Measurements from ENCODE around the gene INHBC.
A peak's percentile ranks its signal among the peaks of the same experiment; 100 is the strongest.
"Not testable (repeated sequence)": the region's sequence is repeated elsewhere in the genome, so short reads cannot be mapped to it uniquely, and the experiment has no call there.

INHBC gene

DNA sequence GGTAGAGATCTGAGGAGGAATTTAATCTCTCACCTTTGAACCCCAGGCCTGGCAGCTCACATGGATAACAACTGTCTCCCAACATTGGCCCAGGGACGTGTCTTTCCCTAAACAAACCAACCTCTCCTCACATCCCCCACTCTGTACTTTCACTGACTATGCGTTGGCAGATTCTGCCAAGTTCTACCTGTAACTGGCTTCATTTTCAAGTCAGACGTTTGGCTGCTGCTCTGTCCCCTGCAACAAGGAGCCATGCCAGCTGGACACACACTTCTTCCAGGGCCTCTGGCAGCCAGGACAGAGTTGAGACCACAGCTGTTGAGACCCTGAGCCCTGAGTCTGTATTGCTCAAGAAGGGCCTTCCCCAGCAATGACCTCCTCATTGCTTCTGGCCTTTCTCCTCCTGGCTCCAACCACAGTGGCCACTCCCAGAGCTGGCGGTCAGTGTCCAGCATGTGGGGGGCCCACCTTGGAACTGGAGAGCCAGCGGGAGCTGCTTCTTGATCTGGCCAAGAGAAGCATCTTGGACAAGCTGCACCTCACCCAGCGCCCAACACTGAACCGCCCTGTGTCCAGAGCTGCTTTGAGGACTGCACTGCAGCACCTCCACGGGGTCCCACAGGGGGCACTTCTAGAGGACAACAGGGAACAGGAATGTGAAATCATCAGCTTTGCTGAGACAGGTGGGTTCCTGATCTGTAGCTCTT, at the start of gene INHBC:
Gene INHBC (plus strand): TSS at position 268 of the 707 bp plus-strand sequence. CDS start 103 bp downstream, at position 371.
- DNase-seq: no peak

DNA sequence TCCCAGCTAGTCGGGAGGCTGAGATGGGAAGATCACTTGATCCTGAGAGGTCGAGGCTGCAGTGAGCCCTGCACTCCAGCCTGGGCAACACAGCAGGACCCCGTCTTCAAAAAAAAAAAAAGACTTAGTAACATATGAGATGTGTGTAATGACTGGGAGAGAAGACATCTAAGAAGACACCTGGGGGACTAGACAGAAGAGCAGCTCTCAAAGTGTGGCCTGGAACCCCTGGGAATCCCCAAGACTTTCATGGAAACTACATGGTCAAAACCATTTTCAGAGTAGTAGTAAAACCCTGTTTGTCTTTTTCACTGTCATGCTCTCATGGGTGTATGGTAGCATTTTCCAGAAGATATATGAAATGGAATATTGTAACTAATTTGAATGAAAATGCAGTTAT, 49.0 kb upstream of the INHBC start:
- no peak for DNase-seq

DNA sequence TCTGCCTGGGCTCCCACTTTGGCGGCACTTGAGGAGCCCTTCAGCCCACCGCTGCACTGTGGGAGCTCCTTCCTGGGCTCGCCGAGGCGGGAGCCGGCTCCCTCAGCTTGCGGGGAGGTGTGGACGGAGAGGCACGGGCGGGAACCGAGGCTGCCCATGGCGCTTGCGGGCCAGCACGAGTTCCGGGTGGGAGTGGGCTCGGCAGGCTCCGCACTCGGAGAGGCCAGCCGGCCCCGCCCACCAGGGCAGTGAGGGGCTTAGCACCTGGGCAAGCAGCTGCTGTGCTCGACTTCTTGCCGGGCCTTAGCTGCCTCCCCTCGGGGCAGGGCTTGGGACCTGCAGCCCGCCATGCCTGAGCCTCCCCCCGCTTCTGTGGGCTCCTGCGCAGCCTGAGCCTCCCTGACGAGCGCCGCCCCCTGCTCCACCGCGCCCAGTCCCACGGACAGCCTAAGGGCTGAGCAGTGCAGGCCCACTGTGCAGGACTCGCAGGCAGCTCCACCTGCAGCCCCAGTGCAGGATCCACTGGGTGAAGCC, 48.3 kb upstream of the INHBC start:
- DNase-seq: no peak

GRCh38 chr12:57388425-57388824, 46.2 kb upstream of the INHBC start:
- no peak for DNase-seq

DNA sequence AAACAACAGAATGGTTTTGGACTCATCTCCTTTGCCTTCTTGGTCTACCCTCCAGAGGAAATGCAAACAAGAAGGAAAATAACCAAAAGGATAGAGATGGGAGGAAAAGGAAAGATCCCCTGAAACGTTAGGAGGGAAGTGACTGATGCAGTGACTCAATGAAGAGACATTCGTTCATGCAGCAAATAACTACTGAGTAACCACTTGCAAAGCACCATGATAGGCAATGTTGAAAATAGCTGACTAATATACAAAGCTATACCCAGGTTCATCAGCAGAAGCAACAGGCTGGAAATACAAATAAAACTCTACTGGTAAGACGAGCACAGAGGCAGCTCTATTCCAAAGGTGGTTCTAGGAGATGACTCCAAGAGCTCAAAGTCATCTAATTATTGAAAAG, 45.6 kb upstream of the INHBC start:
- DNase-seq: no peak

DNA sequence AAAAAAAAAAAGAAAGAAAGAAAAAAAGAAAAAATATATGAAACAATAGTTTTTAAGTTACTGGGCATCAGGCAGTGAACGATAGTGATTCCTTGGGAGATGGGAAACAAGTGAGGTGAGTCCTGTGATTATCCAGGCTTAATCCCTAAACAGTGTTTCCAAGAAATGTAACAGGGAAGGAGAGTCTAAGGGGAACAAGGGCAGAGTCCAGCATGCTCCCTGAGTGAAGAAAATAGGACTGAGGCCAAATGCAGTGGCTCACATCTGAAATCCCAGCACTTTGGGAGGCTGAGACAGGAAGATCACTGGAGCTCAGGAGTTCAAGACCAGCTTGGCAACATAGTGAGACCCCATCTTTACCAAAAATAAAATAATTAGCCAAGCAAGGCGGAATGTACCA, 44.4 kb upstream of the INHBC start:
- no peak for DNase-seq

DNA sequence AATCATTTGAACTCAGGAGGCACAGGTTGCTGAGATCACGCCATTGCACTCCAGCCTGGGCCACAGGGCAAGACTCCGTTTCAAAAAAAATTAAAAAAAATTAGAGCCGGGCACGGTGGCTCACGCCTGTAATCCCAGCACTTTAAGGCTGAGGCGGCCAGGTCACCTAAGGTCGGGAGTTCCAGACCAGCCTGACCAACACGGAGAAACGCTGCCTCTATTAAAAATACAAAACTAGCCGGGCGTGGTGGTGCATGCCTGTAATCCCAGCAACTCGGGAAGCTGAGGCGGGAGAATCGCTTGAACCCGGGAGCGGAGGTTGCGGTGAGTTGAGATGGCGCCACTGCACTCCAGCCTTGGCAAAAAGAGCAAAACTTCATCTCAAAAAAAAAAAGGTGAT, 39.5 kb upstream of the INHBC start:
- no peak for DNase-seq

- DNase-seq: no peak
Measured at GRCh38 chr12:57397441-57397840, 37.1 kb upstream of the INHBC start.

DNA sequence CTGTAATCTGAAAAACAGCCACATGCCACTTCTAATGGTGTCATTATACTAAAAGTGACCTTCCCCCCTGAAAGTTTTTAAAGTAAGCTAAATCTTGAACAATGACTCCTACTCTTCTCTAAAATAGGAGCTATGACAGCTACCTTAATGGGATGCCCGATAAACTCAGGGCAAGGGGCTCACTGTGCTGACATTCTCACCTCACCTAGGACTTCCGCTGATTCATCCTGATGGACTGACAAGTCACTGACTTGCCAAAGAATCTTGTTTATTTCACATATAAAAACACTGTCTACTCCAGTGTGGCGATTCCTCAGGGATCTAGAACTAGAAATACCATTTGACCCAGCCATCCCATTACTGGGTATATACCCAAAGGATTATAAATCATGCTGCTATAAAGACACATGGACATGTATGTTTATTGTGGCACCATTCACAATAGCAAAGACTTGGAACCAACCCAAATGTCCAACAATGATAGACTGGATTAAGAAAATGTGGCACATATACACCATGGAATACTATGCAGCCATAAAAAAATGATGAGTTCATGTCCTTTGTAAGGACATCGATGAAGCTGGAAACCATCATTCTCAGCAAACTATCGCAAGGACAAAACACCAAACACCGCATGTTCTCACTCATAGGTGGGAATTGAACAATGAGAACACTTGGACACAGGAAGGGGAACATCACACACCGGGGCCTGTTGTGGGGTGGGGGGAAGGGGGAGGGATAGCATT, 34.7 kb upstream of the INHBC start:
- not testable (repeated sequence) for DNase-seq

DNA sequence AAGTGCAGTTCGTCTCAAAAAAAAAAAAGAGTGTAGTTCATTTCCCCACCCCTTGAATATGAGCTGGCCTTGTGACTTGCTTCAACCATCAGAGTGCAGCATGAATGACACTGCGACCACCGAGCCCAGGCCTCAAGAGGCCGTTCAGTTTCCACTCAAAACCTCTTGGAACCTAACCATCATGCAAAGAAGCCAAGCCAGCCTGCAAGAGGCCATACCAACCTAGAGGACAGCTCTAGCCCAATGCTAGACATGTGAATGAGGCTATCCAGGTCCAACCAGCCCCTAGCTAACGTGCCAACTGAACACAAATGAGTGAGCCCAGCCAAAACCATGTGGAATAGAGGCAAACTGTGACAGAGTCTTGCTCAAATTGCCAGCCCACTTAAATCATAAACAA, 33.4 kb upstream of the INHBC start:
- DNase-seq: peak in 1 of 51 donors; percentile 10

DNA sequence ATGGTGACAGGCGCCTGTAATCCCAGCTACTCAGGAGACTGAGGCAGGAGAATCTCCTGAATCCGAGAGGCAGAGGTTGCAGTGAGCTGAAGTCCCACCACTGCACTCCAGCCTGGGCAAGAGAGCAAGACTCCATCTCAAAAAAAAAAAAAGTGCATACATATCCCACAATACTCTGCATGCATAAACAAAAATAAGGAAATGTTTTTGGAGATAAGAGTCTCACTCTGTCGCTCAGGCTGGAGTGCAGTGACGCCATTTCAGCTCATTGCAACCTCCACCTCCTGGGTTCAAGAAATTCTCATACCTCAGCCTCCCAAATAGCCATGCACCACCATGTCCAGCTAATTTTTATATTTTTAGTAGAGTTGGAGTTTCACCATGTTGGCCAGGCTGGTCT, 32.4 kb upstream of the INHBC start:
- not testable (repeated sequence) for DNase-seq

DNA sequence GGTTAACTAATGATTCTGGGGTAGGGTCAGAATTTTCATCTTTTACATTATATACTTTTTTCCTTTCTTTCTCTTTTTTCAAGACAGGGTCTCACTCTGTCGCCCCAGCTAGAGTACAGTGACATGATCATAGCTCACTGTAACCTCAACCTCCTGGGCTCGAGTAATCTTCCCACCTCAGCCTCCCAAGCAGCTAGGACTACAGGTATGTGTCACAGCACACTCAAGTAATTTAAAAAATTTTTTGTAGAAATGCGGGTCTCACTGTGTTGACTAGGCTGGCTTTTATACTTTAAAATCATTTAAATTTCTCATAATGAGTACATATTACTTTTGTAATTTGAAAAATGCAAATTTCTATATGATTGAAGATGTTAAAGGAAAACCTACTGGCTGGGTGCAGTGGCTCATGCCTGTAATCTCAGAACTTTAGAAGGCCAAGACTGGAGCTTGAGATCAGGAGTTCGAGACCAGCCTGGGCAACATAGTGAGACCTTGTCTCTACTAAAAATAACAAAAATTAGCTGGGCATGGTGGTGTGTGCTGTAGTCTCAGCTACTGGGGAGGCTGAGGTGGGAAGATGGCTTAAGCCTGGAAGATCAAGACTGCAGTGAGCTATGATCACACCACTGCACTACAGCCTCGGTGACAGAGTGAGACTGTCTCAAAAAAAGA, 29.5 kb upstream of the INHBC start:
- no peak for DNase-seq

- no peak for DNase-seq
Measured at GRCh38 chr12:57410534-57410933, 24.1 kb upstream of the INHBC start.

DNA sequence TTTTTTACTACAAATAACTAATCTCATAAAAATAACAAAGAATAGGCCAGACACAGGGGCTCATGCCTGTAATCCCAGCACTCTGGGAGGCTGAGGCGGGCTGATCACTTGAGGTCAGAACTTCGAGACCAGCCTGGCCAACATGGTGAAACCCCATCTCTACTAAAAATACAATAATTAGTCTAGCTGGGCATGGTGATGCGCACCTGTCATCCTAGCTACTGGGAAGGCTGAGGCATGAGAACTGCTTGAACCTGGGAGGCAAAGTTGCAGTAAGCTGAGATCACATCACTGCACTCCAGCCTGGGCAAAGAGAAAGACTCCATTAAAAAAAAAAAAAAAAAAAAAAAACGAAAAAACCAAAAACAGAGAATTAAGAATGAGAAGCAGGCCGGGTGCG, 20.4 kb upstream of the INHBC start:
- not testable (repeated sequence) for DNase-seq

DNA sequence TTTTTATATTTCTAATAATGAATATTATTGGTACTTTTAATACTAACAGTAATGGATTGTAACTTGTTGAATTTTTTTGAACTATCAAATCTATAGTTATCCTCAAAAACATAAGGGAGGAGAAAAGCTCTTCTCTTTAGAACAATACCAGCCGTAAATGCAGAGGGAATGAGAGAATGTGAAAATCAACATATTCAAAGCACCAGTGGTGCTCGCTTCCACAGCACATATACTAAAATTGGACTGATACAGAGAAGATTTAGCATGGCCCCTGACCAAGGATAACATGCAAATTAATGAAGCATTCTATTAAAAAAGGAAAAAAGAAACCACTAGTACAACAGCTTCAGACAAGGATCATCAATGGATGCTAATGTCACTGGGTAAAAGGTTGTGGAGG, 19.5 kb upstream of the INHBC start:
- no peak for DNase-seq

DNA sequence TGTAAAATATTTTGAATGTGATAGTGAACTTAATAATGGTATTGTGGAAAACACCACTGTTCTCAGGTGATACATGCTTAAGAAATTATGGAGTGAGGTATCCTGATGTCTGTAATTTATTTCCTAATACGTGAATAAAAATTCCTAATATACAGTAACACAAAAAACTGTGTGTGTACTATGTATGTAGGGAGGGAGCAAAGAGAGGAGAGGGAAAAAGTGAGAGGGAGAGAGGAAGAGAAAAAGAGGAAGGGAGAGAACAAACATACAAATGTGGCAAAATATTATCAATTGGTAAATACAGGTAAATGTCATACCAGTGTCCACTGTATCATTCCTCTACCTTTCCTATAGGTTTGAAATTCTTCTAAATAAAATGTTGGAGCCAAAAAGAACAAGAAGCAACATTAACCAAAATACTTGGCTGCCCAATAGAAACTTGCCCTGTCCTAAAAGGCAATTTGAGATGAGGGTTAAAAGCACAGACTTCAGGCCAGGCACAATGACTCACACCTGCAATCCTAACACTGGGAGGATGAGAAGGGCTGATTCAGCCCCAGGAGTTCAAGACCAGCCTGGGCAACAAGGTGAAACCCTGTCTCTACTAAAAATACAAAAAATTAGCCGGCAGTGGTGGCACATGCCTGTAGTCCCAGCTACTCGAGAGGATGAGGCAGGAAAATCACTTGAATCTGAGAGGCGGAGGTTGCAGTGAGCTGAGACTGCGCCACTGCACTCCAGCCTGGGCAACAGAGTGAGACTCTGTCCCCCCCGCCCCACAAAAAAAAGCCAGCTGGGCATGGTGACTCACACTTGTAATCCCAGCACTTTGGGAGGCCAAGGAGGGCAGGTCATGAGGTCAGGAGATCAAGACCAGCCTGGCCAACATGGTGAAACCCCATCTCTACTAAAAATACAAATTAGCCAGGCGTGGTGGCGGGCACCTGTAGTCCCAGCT, 18.3 kb upstream of the INHBC start:
- no peak for DNase-seq

GRCh38 chr12:57418255-57418654, 16.3 kb upstream of the INHBC start:
- DNase-seq: peak in 15 of 51 donors; percentile 3 to 48 (median 9)

- no peak for DNase-seq
Measured at GRCh38 chr12:57419495-57419894, 15.1 kb upstream of the INHBC start.

DNA sequence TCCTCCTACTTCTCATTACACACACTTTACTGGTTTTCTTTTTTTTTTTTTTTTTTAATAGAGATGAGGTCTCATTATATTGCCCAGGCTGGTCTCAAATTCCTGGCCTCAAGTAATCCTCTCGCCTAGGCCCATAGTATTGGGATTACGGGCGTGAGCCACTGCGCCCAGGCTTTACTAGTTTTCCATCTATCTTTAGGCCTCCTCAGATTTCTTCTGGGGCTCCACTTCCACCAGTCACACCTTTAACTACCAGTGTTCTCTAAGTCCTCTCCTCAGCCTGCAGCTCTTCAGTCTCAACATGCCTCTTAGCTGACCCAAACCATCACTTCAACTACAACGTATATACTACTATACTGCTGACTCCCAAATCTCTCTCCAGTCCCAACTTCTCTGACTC, 14.1 kb upstream of the INHBC start:
- DNase-seq: no peak

DNA sequence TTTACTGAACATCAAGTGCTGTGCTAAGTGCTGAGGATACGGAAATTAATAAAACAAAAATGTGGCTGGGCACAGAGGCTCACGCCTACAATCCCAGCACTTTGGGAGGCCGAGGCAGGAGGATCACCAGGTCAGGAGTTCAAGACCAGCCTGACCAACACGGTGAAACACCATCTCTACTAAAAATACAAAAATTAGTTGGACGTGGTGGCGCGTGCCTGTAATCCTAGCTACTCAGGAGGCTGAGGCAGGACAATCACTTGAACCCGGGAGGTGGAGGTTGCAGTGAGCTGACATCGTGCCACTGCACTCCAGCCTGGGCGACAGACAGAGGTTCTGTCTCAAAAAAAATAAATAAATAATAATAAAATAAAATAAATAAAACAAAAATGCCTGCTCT, 7.6 kb upstream of the INHBC start:
- not testable (repeated sequence) for DNase-seq

GRCh38 chr12:57428965-57429364, 5.6 kb upstream of the INHBC start:
- no peak for DNase-seq

All from hypothalamus (tissue), 51 donors.